Coronary artery (tissue), 2 donors: Measurements from ENCODE around the gene CTNNA3.
A peak's percentile ranks its signal among the peaks of the same experiment; 100 is the strongest.

ENCODE experiments used
- DNase-seq: peaks from one replicate; pipeline ENCODE4 v3.0.0-alpha.2; 2017; ENCODE audit warnings: low spot score
- H3K27ac ChIP-seq, 2 donors: fragments of 200-600 bp; sonication (generic); one replicate each; pipeline ENCODE4 v1.5.1; 2016 to 2019
- H3K4me3 ChIP-seq: fragments of 200-600 bp; sonication (generic); 2 replicates; pipeline ENCODE4 v1.5.1; 2016; ENCODE audit warnings: mild to moderate bottlenecking, moderate library complexity
- TF ChIP-seq, protein P1 (sequence below): fragments of 200-600 bp; sonication (generic); IDR thresholded peaks from one replicate; pipeline ENCODE4 v1.5.1; 2019; ENCODE audit warnings: antibody characterized with exemption

Gene CTNNA3

DNA sequence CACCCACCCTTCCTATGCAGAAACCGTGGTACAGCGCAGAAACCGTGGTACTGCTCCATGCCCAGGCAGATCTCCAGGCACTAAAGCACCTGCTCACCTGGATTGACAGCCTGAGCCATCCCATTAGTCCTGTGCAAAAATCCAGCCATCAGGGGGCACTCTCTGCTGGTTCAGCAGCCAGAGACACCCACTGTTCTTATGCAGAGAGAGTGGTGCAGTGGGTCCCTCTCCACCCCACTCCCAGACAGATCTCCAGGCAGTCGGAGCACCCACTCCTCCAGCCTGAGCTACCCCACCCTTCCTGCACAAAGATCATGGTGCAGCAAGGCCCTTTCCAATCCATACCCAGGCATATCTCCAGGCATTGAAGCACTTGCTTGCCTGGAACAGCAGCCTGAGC, 219.8 kb downstream of the CTNNA3 start:
- DNase-seq = no peak
- no peak overlapping the region for H3K4me3 ChIP-seq
- TF ChIP-seq, protein P1, sequence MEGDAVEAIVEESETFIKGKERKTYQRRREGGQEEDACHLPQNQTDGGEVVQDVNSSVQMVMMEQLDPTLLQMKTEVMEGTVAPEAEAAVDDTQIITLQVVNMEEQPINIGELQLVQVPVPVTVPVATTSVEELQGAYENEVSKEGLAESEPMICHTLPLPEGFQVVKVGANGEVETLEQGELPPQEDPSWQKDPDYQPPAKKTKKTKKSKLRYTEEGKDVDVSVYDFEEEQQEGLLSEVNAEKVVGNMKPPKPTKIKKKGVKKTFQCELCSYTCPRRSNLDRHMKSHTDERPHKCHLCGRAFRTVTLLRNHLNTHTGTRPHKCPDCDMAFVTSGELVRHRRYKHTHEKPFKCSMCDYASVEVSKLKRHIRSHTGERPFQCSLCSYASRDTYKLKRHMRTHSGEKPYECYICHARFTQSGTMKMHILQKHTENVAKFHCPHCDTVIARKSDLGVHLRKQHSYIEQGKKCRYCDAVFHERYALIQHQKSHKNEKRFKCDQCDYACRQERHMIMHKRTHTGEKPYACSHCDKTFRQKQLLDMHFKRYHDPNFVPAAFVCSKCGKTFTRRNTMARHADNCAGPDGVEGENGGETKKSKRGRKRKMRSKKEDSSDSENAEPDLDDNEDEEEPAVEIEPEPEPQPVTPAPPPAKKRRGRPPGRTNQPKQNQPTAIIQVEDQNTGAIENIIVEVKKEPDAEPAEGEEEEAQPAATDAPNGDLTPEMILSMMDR = no peak
- no peak overlapping the region for H3K27ac ChIP-seq

DNA sequence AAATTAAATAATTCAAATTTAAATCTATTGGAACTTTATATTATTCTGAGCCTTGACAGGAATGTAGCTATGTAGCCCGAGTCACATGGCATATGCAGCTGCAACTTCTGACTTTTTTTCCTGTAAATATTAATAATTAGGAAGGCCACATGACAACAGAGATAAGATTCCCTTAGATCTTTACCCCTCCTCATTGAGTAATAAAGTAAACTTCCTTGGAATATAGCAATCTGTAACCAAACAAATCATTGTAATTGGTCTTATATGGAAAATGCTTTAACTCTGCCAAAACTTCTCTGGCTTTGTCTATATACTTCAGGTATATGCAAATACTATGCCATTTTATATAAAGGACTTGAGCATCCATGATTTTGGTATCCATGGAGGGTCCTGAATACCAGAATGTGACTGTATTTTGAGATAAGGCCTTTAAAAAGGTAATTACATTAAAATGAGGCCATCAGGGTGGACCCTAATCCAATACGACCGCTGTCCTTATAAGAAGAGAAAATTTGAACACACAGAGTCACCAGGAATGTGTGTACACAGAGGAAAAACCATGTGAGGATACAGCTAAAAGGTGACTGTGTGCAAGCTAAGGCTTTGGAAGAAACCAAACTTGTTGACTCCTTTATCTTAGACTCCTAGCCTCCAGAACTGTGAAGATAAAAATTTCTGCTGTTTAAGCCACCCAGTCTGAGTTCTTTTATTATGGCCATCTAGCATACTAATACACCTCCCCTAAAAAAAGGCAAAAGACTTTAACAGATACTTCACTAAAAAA, 222.0 kb downstream of the CTNNA3 start:
- Histone ChIP-seq H3K4me3 (no peak overlapping the region), H3K27ac (no peak overlapping the region)
- TF ChIP-seq, protein P1 = no peak
- no peak for DNase-seq

DNA sequence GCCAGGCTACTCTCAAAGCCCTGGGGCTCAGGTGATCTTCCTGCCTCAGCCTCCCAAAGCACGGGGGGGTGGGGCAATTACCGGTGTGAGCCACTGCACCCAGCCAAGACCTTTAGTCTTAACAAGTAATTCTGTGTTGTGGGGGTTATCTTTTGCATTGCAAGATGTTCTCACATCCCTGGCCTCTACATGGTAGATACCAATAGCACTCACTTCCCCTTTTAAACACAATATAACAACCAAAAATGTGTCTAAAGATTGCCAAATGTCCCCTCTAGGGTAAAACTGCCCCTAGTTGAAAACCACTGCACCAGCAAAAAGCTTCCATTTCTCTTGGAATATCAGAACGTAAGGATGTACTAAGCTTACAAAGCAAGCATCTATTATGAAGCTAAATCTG, 225.0 kb downstream of the CTNNA3 start:
- Histone ChIP-seq H3K4me3 (peak overlapping the region; percentile 41), H3K27ac (no peak overlapping the region)
- TF ChIP-seq, protein P1 = no peak
- DNase-seq = no peak

DNA sequence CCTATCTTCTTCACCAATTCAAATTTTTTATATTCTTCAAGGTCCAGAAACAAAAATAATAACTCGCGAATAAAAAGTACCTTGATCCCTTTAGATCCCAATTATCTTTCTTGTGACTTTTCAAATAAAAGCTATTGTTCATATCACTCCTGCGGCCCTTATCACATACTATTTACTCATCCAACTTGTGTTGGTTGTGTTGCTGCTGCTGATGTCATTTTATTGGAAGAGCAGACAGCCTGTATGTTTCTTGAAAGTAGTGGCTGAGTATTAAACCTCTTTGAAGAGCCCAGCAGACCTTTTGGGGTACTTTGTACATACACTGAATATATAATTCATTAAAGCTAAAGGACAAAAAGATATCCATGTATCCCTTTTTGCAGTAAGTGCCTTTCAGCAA, 231.7 kb downstream of the CTNNA3 start:
- Histone ChIP-seq H3K4me3 (no peak overlapping the region), H3K27ac (no peak overlapping the region)
- TF ChIP-seq, protein P1 = no peak
- no peak for DNase-seq

DNA sequence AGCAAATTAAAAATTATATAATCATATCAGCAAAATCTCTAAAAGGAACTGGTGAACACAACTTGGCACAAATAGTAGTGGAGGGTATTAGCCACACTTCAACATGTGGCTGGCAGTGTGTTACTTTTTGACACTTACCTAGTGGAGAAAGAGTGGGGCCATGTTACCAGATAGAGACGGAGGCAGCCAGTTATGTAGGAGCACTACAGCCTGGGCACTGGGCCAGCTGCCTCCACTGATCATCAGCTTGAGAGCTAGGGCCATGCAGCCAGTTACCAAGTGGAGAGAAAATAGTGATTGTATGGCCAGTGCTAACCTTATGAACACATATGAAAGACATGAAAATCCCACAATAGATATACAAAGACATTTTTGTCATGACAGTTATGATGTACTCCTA, 243.1 kb downstream of the CTNNA3 start:
- TF ChIP-seq, protein P1 = no peak
- H3K27ac ChIP-seq = no peak overlapping the region
- H3K4me3 ChIP-seq = no peak overlapping the region
- DNase-seq = no peak

DNA sequence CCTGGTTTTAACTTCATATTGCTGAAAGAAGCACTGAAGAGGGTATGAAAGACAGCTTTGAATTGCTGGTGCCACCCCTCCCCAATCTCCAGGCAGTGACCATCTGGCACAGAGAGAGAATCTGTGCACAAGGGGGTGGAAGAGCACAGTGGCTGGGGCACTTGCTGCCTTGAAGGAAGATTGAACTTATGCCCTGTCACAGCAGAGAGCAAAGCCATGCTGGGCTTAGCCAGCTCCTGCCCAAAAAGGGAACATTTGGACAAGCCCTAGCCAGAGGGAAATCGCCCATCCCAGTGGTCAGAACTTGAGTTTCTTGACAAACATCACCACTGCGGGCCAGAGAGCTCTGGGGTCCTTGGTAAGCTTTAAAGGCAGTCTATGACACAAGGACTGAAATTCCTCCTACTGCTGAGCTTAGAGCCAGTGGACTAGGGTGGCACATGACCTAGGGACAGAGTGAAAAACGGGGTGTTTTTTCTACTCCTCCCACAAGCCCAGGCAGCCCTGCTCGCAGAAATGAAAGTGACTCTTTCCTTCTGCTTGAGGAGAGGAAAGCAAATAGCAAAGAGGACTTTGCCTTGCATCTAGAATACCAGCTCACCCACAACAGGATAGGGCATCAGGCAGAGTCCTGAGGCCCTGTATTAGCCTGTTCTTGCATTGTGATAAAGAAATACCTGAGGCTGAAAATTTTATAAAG, 257.2 kb downstream of the CTNNA3 start:
- TF ChIP-seq, protein P1 = no peak
- no peak overlapping the region for H3K27ac ChIP-seq
- H3K4me3 ChIP-seq = peak overlapping the region; percentile 19
- DNase-seq = no peak

DNA sequence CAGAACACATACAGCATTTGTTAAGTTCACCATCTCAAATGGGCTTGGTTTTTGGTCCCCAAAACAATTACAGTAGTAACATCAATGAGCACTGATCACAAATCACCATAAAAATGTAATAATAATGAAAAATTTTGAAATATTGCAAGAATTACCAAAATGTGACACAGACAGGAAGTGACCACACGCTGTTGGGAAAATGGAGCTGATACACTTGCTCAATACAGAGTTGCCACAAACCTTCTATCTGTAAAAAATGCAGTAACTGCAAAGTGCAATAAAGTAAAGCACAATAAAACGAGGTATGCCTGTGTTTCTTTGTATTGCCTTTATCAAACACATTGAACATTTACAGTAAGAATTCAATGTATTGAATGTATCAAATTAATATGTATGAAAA, 262.7 kb downstream of the CTNNA3 start:
- TF ChIP-seq, protein P1 = no peak
- H3K4me3 ChIP-seq = no peak overlapping the region
- no peak overlapping the region for H3K27ac ChIP-seq
- no peak for DNase-seq
